Activated effector memory CD4-positive, alpha-beta T cell treated with anti-CD3 and anti-CD28 coated beads, Interleukin-2, amount 50 U/mL, for 16 hours (primary cell): Measurements from ENCODE around the gene SLC44A5.

Experiments used
- DNase-seq: peaks from one replicate; pipeline ENCODE4 v3.0.0-alpha.2; 2020

SLC44A5 gene

DNA sequence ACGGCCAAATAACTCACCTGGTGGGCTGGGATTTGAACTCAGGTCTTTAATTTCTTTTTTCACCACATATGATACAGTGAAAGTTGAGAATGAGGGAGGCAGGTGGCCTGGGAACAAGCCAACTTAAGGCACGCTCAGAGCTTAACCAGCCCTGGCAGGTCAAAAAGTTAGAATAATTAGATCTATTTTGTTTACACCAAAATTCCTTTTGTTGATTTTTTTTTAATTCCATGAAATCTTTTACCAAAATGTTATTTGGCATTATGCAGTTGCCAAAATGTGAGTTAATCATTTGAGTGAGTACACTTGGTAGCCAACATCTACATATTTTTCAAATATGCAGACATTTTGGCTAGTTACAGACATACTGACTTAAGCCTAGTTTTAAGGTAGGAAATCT is 439.9 kb downstream of the SLC44A5 start:
- DNase-seq = no peak

DNA sequence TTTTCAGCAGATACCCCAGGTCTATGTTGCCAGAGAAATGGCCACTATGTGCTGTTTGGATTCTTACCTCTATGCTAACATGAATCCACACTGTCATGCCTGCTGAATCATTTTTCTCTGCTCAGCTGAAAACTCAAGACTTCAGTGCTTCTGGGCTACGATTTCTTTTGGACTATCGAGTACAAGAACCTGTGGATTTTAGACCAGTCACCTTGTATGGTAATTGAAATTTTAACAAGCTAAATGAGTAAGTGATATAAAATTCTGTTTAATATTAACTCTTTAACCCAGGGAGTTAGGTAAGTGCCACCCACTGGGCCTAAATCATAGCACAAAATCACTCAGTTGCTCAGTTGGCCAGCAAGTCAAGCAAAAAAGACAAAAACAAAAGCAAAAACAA is 440.9 kb downstream of the SLC44A5 start:
- no peak for DNase-seq

DNA sequence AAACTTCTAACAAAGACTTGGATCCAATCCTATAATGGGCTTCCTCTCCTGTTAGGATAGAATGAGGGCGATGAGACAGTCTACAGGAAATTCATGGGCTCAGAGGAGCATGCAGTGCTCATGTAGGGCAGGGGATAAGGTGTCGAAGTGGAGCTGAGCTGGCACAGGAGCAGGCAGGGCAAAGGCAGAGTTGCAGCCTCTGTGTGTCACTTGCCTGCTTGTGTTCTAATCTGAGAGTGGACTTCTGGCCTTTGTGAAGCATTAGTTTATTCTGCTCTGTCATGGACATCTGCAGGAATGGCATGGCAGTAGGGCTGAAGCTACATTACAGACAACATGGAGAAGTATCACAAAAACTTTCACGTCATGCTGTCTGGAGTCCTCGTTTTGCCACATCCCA is 444.1 kb downstream of the SLC44A5 start:
- DNase-seq = no peak

DNA sequence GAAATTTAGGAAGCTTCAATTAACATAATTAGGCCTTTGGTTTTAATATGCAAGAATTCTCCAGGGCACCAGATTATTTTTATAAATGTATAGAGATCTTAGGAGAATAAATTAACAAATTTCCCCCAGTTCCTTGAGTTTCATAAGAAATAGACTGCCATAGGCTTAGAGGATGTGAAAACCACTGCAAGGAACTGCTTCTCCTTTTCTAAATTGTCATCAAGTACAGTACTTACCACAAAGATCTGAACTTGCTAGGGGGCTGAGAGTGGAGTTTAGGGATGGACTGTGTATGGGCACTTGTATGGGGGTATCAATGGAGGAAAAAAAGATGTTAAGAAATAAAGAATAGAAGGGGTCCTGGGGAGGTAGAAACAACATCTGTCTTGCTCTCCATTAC is 445.6 kb downstream of the SLC44A5 start:
- no peak for DNase-seq

DNA sequence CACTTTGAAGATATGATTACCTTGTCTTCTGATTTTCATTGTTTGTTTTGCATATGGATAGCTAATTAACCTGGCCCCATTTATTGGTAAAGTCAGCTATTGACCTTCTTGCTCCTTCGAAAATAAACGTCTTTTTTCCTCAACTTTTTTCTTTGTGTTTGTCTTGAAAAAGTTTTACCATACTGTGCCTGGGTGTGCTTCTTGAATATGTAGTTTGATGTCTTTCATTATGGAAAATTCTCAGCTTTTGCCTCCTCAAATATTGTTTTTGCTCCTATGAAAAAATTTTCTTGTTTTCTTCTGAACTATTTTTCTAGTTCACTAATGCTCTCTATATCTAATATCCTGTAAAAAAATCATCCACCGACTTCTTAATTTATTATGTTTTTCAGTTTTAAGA is 451.8 kb downstream of the SLC44A5 start:
- no peak for DNase-seq
